Midbrain (tissue), 1 donor: ENCODE results near the gene DROSHA.

Source experiments
- DNase-seq: peaks from one replicate; lab custom pipeline; 2025; lab: John Stamatoyannopoulos, UW

The DROSHA gene

GRCh38 chr5:31469886-31470285 is 62.0 kb downstream of the DROSHA start:
- no peak for DNase-seq

- DNase-seq: no peak
Measured at GRCh38 chr5:31469466-31469865, 62.4 kb downstream of the DROSHA start.

GRCh38 chr5:31465291-31465690 is 66.6 kb downstream of the DROSHA start:
- no peak for DNase-seq

- no peak for DNase-seq
Measured at GRCh38 chr5:31464081-31464480, 67.8 kb downstream of the DROSHA start.

- no peak for DNase-seq
Measured at GRCh38 chr5:31463351-31463750, 68.5 kb downstream of the DROSHA start.

GRCh38 chr5:31459594-31459993 is 72.3 kb downstream of the DROSHA start:
- no peak for DNase-seq

- no peak for DNase-seq
Measured at GRCh38 chr5:31455172-31455571, 76.7 kb downstream of the DROSHA start.

- DNase-seq: no peak
Measured at GRCh38 chr5:31453522-31453921, 78.4 kb downstream of the DROSHA start.

- no peak for DNase-seq
Measured at GRCh38 chr5:31452314-31452713, 79.6 kb downstream of the DROSHA start.

- DNase-seq: no peak
Measured at GRCh38 chr5:31449962-31450361, 81.9 kb downstream of the DROSHA start.

GRCh38 chr5:31449174-31449573 is 82.7 kb downstream of the DROSHA start:
- DNase-seq: no peak

GRCh38 chr5:31445041-31445600 is 86.8 kb downstream of the DROSHA start:
- no peak for DNase-seq

GRCh38 chr5:31443572-31443971 is 88.3 kb downstream of the DROSHA start:
- DNase-seq: no peak

GRCh38 chr5:31442058-31442745 is 89.7 kb downstream of the DROSHA start:
- DNase-seq: no peak

- no peak for DNase-seq
Measured at GRCh38 chr5:31436851-31437250, 95.0 kb downstream of the DROSHA start.

GRCh38 chr5:31435730-31436129 is 96.2 kb downstream of the DROSHA start:
- no peak for DNase-seq

- no peak for DNase-seq
Measured at GRCh38 chr5:31434898-31435297, 97.0 kb downstream of the DROSHA start.

GRCh38 chr5:31433229-31433628 is 98.7 kb downstream of the DROSHA start:
- DNase-seq: no peak

GRCh38 chr5:31427724-31428309 is 104.1 kb downstream of the DROSHA start:
- no peak for DNase-seq

GRCh38 chr5:31427013-31427723 is 104.7 kb downstream of the DROSHA start:
- DNase-seq: no peak

GRCh38 chr5:31421806-31422586 is 109.9 kb downstream of the DROSHA start:
- DNase-seq: no peak

- no peak for DNase-seq
Measured at GRCh38 chr5:31417512-31417911, 114.4 kb downstream of the DROSHA start.
